Activated T-cell treated with anti-CD3 and anti-CD28 coated beads, Interleukin-2, amount 50 U/mL, for 72 hours (primary cell): ENCODE data around the gene WIF1. TPM values are rescaled to one million over a fixed set of nuclear protein-coding genes. Genes with fewer than 3 reads are reported as not detected.

ENCODE experiments used
- ATAC-seq, 2 donors: fragments of 150-1000 bp; cut with Tn5 transposase; replicated peaks in 1 of 2; 2 replicates each; pipeline ENCODE4 v1.10.0; 2021; ENCODE audit warnings: moderate library complexity in 2 of 2, mild to moderate bottlenecking in 1 of 2
- DNase-seq, 2 donors: peaks; one replicate each; pipeline ENCODE4 v3.0.0; 2021 to 2022; ENCODE audit warnings: mixed read lengths in 1 of 2
- H3K27ac Mint-ChIP-seq: one replicate; pipeline ENCODE4 v1.8.0; 2022; ENCODE audit warnings: mild to moderate bottlenecking, moderate library complexity, mixed read lengths
- H3K27me3 Mint-ChIP-seq: one replicate; pipeline ENCODE4 v1.8.0; 2022; ENCODE audit warnings: low read depth, mixed read lengths
- H3K36me3 Mint-ChIP-seq, 2 donors: one replicate each; pipeline ENCODE4 v1.8.0; 2022; ENCODE audit warnings: mixed read lengths in 2 of 2, mild to moderate bottlenecking in 1 of 2; ENCODE audit not compliant: insufficient read depth in 2 of 2
- H3K4me1 Mint-ChIP-seq: one replicate; pipeline ENCODE4 v1.8.0; 2022; ENCODE audit warnings: low read depth, mixed read lengths
- H3K4me3 Mint-ChIP-seq, 2 donors: one replicate each; pipeline ENCODE4 v1.8.0; 2022; ENCODE audit warnings: mild to moderate bottlenecking in 2 of 2, mixed read lengths in 2 of 2, moderate library complexity in 2 of 2
- H3K9me3 Mint-ChIP-seq, 2 donors: one replicate each; pipeline ENCODE4 v1.8.0; 2022; ENCODE audit warnings: mixed read lengths in 2 of 2
- total RNA-seq, 2 donors: library from RNA; stranded (reverse); gene quantifications; one replicate each; pipeline ENCODE4 v1.2.3, GENCODE V29; 2022

WIF1 gene
- total RNA-seq, 2 donors from 2014 or later: 0.22 TPM; not detected in 1

DNA sequence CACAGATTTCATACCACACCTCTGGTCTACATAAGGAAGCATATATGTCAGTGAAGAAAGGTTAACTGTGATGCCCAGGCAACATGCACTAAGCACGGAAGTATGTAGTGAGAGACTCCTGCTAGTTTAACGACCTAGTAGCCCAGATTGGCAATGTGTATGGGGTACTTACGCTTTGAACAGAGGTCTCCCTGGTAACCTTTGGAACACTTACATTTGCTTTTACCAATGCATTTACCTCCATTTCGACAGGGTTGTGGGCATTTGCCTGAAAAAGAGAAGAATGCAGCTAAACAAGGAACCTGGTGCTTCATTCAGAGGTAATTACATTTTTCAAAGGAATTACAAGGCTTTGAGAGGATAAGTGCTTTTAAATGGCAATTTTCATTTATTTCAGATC is 65.2 kb downstream of the WIF1 start:
- DNase-seq (no peak), ATAC-seq (no peak)
- no peak overlapping the region for H3K27ac Mint-ChIP-seq
- H3K27me3 Mint-ChIP-seq: peaks cover 20% of the 10 kb centered on the region
- no peak overlapping the region for H3K4me3 Mint-ChIP-seq
- H3K36me3 Mint-ChIP-seq: no peaks in the 10 kb centered on the region
- no peaks in the 10 kb centered on the region for H3K4me1 Mint-ChIP-seq
- H3K9me3 Mint-ChIP-seq: no peaks in the 10 kb centered on the region

DNA sequence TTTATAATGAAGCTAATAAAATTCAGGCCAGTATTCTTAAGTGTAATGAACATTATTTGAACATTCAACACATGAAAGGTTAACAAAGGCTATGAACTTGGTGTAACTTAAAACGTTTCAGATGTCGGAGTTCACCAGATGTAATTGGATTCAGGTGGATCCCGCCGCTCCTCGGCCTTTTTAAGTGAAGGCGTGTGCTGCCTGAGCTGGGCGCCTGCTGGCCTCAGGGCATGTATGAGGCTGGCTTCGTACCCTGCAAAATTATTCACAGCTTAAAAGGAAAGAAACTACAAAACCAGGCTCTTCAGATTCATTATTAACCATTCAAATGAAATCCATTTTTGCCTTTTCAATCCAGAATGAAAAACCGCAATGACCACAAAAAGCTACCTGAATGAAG is 69.9 kb downstream of the WIF1 start:
- no peak overlapping the region for H3K27ac Mint-ChIP-seq
- DNase-seq: no peak
- ATAC-seq: no peak
- no peaks in the 10 kb centered on the region for H3K4me1 Mint-ChIP-seq
- H3K36me3 Mint-ChIP-seq: no peaks in the 10 kb centered on the region
- H3K4me3 Mint-ChIP-seq: no peak overlapping the region
- H3K27me3 Mint-ChIP-seq: peaks cover 14% of the 10 kb centered on the region
- H3K9me3 Mint-ChIP-seq: no peaks in the 10 kb centered on the region

DNA sequence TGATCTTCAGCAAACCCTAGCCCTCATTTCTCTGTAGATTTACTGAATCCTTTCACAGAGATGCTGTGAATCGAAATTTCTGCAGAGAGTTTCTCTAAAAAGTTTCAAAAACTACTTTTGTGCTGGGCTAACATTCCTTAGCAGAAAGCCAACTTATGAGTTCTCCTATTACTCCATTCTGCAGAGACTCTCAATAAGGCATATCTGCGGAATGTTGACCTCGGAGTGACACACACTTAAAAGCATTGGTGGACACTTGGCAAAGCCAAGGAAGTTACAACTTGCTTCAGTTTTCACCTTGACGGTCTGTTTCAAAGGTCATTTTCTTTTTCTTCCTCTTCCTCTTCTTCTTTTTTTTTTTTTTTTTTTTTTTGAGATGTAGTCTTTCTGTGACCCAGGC is 75.8 kb downstream of the WIF1 start:
- DNase-seq: no peak
- Mint-ChIP-seq H3K27ac (no peak overlapping the region), H3K4me3 (no peak overlapping the region), H3K4me1 (no peaks in the 10 kb centered on the region), H3K9me3 (no peaks in the 10 kb centered on the region), H3K36me3 (no peaks in the 10 kb centered on the region), H3K27me3 (peaks cover 19% of the 10 kb centered on the region)
- ATAC-seq: no peak

DNA sequence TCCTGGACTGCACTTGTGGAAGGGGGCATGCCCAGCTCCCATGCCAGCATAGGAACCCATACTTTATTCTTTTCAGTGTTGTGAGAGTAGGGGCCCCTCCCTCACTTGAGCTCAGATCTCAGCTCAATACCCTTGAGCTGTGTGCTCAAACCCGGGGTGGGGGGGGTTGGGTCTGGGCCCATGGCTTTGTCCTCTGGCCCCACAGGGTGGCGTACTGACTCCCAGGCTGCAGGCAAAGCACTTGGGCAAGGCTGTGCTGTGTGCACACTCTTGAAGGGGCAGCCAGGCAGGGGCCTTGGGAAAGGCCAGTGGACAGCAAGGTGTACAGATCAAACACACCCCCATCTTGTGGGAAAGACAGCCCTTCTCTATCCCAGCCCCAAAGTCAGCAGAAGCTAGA is 81.8 kb downstream of the WIF1 start:
- no peak overlapping the region for H3K4me3 Mint-ChIP-seq
- H3K27me3 Mint-ChIP-seq: peaks cover 19% of the 10 kb centered on the region
- ATAC-seq (no peak), DNase-seq (no peak)
- no peaks in the 10 kb centered on the region for H3K36me3 Mint-ChIP-seq
- H3K9me3 Mint-ChIP-seq: no peaks in the 10 kb centered on the region
- H3K27ac Mint-ChIP-seq: no peak overlapping the region
- no peaks in the 10 kb centered on the region for H3K4me1 Mint-ChIP-seq

DNA sequence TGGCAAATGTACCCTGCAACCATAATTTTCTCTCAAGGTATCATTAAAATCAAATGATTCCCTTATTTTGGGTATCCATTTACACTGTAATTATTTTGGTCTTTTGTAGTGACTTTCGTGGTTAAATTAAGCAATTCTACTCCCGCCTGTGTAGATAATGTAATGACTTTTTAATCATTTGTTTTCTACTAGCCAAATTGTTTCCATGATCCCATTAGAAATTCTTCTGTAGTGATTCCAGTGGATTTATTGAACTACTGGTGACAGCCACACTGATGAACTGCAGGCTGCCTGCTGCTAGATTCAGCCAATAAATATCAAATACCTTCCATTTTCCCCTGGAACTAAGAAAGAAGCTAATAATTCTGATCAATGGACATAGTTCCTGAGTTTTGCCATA is 96.0 kb downstream of the WIF1 start:
- DNase-seq: no peak

DNA sequence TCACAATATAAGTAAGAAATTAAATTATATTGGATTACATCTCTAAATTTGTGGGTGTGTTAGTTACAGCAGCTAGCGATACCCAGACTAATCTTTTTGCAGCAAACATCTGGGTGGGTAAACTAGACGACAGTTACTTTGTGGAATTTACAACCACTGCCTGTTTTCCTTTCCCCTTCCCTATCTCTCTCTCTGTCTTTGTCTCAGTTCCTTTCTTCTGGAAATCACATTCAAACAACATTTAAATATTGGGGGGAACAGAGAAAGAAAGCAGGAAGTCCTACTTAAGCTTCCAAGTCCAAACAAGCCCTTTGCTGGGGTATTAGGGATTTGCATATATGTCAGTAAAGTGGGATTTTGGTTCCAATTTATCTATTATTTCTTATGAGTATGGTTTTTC is 97.6 kb downstream of the WIF1 start:
- Mint-ChIP-seq H3K9me3 (peaks cover 5% of the 10 kb centered on the region in 2 donors), H3K27me3 (peaks cover 5% of the 10 kb centered on the region), H3K4me3 (no peak overlapping the region), H3K4me1 (no peaks in the 10 kb centered on the region), H3K27ac (no peak overlapping the region), H3K36me3 (no peaks in the 10 kb centered on the region)
- DNase-seq (no peak), ATAC-seq (no peak)

More for the DNA sequence above, 96.0 kb downstream of the WIF1 start:
- ATAC-seq: no peak
- Mint-ChIP-seq H3K27me3 (peaks cover 16% of the 10 kb centered on the region), H3K4me3 (no peak overlapping the region), H3K9me3 (peaks cover 5% of the 10 kb centered on the region in 2 donors), H3K36me3 (no peaks in the 10 kb centered on the region), H3K27ac (no peak overlapping the region), H3K4me1 (no peaks in the 10 kb centered on the region)

DNA sequence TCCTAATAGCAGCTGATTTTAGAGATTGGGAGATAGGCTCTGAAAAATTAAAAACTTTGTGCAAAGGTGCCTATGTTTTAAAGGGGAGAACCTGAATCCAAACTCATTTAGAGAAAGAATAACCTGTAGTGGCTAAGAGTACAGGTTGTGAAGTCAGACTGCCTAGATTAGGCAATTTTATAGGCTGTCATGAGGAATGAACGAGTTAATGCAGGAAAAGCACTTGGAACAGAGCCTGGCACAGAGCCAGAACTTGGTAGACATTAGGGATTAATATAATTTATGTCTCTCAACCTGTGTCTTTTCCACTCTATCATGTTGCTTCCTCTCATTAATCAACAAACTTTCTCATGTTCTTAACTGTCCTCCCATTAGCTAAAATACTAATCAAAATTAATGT is 98.1 kb downstream of the WIF1 start:
- no peak for ATAC-seq
- Mint-ChIP-seq H3K36me3 (no peaks in the 10 kb centered on the region), H3K9me3 (peaks cover 3 to 4% of the 10 kb centered on the region in 2 donors), H3K4me3 (no peak overlapping the region), H3K27me3 (peaks cover 5% of the 10 kb centered on the region), H3K4me1 (no peaks in the 10 kb centered on the region), H3K27ac (no peak overlapping the region)
- DNase-seq: no peak

DNA sequence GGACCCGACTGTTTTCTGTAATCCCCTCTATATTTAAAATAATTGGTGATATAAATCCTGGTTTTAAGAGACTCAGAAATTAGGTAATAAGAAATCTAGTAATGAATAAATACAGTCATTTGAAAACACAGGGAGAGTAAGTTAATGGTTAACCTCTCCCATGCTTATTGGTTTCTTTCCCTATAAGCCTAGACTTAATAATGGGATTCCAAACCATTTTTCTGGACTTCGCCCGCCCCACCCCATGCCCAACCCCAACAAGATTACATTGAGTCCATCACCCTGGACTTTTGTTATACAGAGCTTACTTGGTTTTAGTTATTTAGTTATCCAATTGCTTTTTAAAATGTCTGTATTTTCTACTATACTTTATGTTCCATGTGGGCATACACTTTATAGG is 98.7 kb downstream of the WIF1 start:
- Mint-ChIP-seq H3K27ac (no peak overlapping the region), H3K9me3 (peaks cover 2% of the 10 kb centered on the region in 2 donors), H3K4me3 (no peak overlapping the region), H3K4me1 (no peaks in the 10 kb centered on the region), H3K36me3 (no peaks in the 10 kb centered on the region), H3K27me3 (peaks cover 5% of the 10 kb centered on the region)
- no peak for ATAC-seq
- no peak for DNase-seq

DNA sequence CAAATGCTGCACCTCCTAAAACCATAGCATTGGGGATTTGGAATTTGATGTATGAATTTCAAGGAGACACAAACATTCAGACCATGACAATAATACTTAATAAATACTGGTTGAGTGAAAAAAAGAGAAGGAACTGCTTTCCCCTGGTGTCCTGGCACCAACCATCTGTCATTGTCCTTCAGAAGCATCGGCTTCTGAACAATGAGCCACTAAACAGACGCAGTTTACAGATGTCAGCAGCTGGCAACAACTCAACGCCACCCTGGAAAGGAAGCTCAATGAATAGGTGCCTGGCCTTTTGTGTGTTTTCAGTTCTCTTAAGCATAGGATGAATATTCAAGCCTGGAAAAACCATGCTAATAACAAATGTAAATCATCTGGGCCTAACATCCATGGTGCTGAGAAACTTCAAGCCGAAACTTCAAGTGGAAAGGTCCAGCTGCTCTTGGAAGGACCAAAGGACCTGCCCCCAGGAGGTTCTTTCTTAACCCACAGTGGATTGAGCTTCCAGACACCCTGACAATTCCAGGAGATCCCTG is 101.3 kb downstream of the WIF1 start:
- no peak for DNase-seq
- H3K27me3 Mint-ChIP-seq: peaks cover 16% of the 10 kb centered on the region
- no peak overlapping the region for H3K4me3 Mint-ChIP-seq
- no peaks in the 10 kb centered on the region for H3K4me1 Mint-ChIP-seq
- no peak overlapping the region for H3K27ac Mint-ChIP-seq
- no peaks in the 10 kb centered on the region for H3K36me3 Mint-ChIP-seq
- no peaks in the 10 kb centered on the region for H3K9me3 Mint-ChIP-seq
- no peak for ATAC-seq

DNA sequence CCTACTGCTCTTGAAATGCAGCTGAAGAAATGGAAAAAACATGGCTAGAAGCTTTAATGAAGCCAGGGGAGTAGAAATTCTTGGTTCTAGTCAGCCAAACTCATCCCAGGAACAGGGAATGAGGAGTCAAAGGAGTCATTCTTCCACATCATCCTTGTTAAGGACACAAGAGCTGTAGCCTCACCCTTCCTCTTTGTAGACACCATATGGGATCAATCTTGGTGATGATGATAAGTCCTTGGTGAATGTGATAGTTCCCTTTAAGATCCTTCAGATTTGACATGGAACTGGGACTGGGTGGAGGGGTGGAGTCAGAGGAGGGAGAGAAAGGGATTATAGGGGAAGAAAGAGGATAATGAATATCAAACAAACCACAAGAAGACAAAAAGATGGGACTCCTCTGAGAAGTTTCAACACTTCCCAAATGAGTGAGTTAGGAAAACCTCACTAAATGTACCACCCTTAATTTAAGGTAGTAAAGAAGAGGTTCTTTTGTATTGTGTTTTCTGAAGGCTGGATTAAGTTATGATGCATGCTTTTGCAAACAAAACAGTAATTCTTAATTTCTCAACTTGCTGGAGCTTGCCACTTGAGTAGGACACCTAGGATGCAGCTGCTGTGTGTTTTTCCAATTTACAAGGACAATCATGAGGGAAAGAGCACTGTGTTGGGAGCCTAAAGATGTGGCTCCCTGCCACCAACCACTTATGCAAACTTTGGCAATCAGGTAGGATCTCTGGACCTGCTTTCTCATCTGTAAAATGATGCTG is 104.0 kb downstream of the WIF1 start:
- H3K4me3 Mint-ChIP-seq: no peak overlapping the region
- no peaks in the 10 kb centered on the region for H3K4me1 Mint-ChIP-seq
- ATAC-seq: no peak

DNA sequence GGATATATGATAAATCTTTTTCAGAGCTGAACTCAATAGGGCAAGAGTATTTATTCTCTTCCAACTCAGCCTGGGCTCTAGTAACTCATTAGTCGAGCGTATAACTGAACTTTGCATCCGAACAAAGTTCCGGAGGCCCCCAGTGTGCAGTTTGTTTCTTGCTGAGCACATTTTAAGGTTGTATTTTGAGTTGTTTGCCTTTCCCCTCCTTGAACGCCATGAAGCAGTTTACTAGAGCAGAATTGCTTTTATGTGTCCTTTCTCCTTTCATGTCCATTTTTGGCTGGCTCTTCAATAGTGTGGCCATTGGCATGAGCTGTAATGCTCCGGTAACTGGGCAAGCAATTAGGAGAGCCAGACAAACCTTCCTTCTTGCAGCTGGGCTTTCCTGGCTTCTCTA is 105.3 kb downstream of the WIF1 start:
- no peaks in the 10 kb centered on the region for H3K9me3 Mint-ChIP-seq
- no peak overlapping the region for H3K27ac Mint-ChIP-seq
- no peak overlapping the region for H3K4me3 Mint-ChIP-seq
- DNase-seq (no peak), ATAC-seq (no peak)
- H3K4me1 Mint-ChIP-seq: no peaks in the 10 kb centered on the region
- no peaks in the 10 kb centered on the region for H3K36me3 Mint-ChIP-seq
- peaks cover 32% of the 10 kb centered on the region for H3K27me3 Mint-ChIP-seq

More for the DNA sequence above, 104.0 kb downstream of the WIF1 start:
- peaks cover 27% of the 10 kb centered on the region for H3K27me3 Mint-ChIP-seq
- no peak for DNase-seq
- no peak overlapping the region for H3K27ac Mint-ChIP-seq
- H3K9me3 Mint-ChIP-seq: no peaks in the 10 kb centered on the region
- H3K36me3 Mint-ChIP-seq: no peaks in the 10 kb centered on the region

DNA sequence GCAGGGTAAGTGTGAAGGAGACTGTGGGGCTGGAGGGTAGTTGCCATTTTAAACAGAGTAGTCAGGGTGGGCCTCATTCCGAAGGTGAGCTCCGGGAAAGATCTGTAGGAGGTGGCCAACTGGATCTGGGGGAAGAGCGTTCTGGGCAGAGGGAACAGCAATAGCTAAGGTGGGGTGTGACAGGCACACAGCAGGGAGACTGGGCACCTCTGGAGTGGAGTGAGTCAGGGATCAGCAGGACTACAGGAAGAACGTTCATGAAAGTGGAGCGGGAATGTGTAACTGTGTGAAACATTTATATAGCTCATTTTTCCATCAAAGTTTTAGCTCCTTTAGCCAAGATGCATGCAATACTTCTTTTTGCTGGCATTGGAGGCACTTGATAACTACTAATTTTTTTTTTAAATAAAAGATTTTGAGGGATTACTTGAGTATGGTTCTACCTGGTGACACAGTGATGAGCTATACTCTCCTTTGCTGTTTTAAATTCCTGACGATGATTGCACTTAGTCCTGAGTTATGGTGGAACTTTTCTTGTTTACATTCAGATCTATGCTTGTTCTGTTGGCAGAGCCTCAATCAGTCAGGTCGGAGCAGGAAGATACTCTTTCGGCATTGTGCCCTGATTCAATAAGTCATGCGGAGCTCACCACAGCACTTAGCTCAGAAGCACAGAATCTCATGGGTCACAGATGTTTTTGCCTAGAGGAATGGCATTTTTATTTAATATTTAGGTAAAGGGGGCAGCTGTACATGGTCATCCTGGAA is 106.4 kb downstream of the WIF1 start:
- ATAC-seq: no peak
- Mint-ChIP-seq H3K9me3 (no peaks in the 10 kb centered on the region), H3K27me3 (peaks cover 32% of the 10 kb centered on the region), H3K4me3 (no peak overlapping the region), H3K4me1 (no peaks in the 10 kb centered on the region), H3K27ac (no peak overlapping the region), H3K36me3 (no peaks in the 10 kb centered on the region)
- DNase-seq: no peak

DNA sequence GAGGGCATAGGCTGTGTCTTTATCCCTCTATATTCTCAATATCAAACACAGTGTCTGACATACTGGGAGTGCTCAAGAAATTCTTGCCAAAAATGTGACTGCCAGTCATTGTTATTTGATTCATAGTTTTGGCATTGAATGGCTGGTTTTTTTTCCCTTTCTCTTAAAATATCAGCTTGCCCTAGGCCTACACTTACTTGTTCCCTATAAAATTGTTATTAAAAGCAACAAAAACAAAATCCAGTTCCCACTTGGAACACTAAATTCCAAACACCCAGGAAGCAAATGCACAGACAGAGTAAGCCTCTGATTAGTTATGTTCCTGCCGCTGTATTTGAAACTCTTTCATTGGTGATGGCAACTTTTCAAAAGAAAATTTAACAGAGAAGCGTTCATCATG is 110.7 kb downstream of the WIF1 start:
- peaks cover 19% of the 10 kb centered on the region for H3K27me3 Mint-ChIP-seq
- H3K36me3 Mint-ChIP-seq: no peaks in the 10 kb centered on the region
- H3K4me1 Mint-ChIP-seq: no peaks in the 10 kb centered on the region

More for the DNA sequence above, 110.7 kb downstream of the WIF1 start:
- H3K4me3 Mint-ChIP-seq: no peak overlapping the region
- H3K9me3 Mint-ChIP-seq: no peaks in the 10 kb centered on the region
- DNase-seq: no peak
- H3K27ac Mint-ChIP-seq: no peak overlapping the region
- ATAC-seq: no peak
